HEK293 (cell line): Measurements from ENCODE around the gene ELAVL1.

Experiments
- CTCF ChIA-PET: fragments of 350-600 bp; formaldehyde crosslinking; extraction: SDS; loops from one replicate; lab custom pipeline; 2021; ENCODE audit warnings: antibody characterized with exemption; lab: Yijun Ruan, JAX
- POLR2A ChIA-PET: fragments of 300-600 bp; formaldehyde crosslinking; extraction: SDS; loops from one replicate; lab custom pipeline; 2020; ENCODE audit warnings: antibody characterized with exemption, inconsistent platforms; lab: Yijun Ruan, JAX
- H3K27ac ChIP-seq: fragments of 200-500 bp; sonication (Bioruptor generic); 2 replicates; pipeline ENCODE4 v1.5.1; 2014; ENCODE audit warnings: low read depth, low read length, control low read depth, inconsistent platforms; ENCODE audit errors: extremely low read depth
- H3K36me3 ChIP-seq, 2 experiments: fragments of 200-500 bp in 1 of 2; sonication (Bioruptor generic) in 1 of 2; 1 replicate in 1 of 2; 2 replicates in 1 of 2; pipeline ENCODE4 v1.5.1; 2014 to 2017; ENCODE audit warnings: inconsistent platforms in 2 of 2, low read length in 2 of 2; ENCODE audit not compliant: control insufficient read depth in 2 of 2, insufficient read depth in 1 of 2
- H3K4me1 ChIP-seq: fragments of 200-500 bp; sonication (Bioruptor generic); 2 replicates; pipeline ENCODE4 v1.5.1; 2014; ENCODE audit warnings: mild to moderate bottlenecking, low read length, inconsistent platforms; ENCODE audit not compliant: control insufficient read depth, insufficient read depth
- H3K4me3 ChIP-seq: 2 replicates; pipeline ENCODE4 v1.5.1; 2011; ENCODE audit warnings: low read depth, mild to moderate bottlenecking, control low read depth, low read length, moderate library complexity
- H3K9me3 ChIP-seq: fragments of 200-500 bp; sonication (Bioruptor generic); 2 replicates; pipeline ENCODE4 v1.5.1; 2014; ENCODE audit warnings: low read depth, low read length, inconsistent platforms; ENCODE audit not compliant: control insufficient read depth, insufficient read depth
- KLF16 ChIP-seq: fragments of 450-650 bp; formaldehyde crosslinking; IDR thresholded peaks from 2 replicates; pipeline ENCODE4 v1.5.1; 2017; ENCODE audit warnings: missing biosample characterization, missing genetic modification characterization
- KLF7 ChIP-seq: fragments of 450-650 bp; formaldehyde crosslinking; IDR thresholded peaks from 2 replicates; pipeline ENCODE4 v1.5.1; 2016; ENCODE audit warnings: missing biosample characterization, missing genetic modification characterization, borderline replicate concordance
- MEIS1 ChIP-seq: sonication (generic); formaldehyde crosslinking; IDR thresholded peaks from 2 replicates; pipeline ENCODE4 v1.8.1; 2022; ENCODE audit warnings: missing genetic modification reagents, mild to moderate bottlenecking, borderline replicate concordance
- OSR2 ChIP-seq: fragments of 450-650 bp; formaldehyde crosslinking; IDR thresholded peaks from 2 replicates; pipeline ENCODE4 v1.5.1; 2016; ENCODE audit warnings: missing biosample characterization, missing genetic modification characterization
- SALL2 ChIP-seq: fragments of 450-650 bp; formaldehyde crosslinking; IDR thresholded peaks from 2 replicates; pipeline ENCODE4 v1.5.0; 2017; ENCODE audit warnings: missing biosample characterization, mild to moderate bottlenecking, missing genetic modification characterization, borderline replicate concordance
- SP7 ChIP-seq: fragments of 450-650 bp; formaldehyde crosslinking; IDR thresholded peaks from 2 replicates; pipeline ENCODE4 v1.5.1; 2016; ENCODE audit warnings: missing biosample characterization, missing genetic modification characterization
- TRIM28 ChIP-seq: IDR thresholded peaks from 2 replicates; pipeline ENCODE4 v1.6.1; 2011; ENCODE audit warnings: low read length, control low read depth, borderline replicate concordance
- YY1 ChIP-seq: fragments of 450-650 bp; formaldehyde crosslinking; IDR thresholded peaks from 2 replicates; pipeline ENCODE4 v1.5.1; 2018; ENCODE audit warnings: missing biosample characterization, missing genetic modification characterization
- ZEB2 ChIP-seq: fragments of 450-650 bp; formaldehyde crosslinking; IDR thresholded peaks from 2 replicates; pipeline ENCODE4 v1.5.1; 2016; ENCODE audit warnings: missing biosample characterization, missing genetic modification characterization
- ZFP41 ChIP-seq: fragments of 450-650 bp; formaldehyde crosslinking; IDR thresholded peaks from 2 replicates; pipeline ENCODE4 v1.5.1; 2016; ENCODE audit warnings: missing biosample characterization, missing genetic modification characterization, borderline replicate concordance
- ZNF202 ChIP-seq: fragments of 450-650 bp; formaldehyde crosslinking; IDR thresholded peaks from 2 replicates; pipeline ENCODE4 v1.5.1; 2016; ENCODE audit warnings: missing biosample characterization, missing genetic modification characterization, borderline replicate concordance
- ZNF223 ChIP-seq: fragments of 450-650 bp; formaldehyde crosslinking; IDR thresholded peaks from 2 replicates; pipeline ENCODE4 v1.5.1; 2016; ENCODE audit warnings: missing biosample characterization, missing genetic modification characterization
- ZNF23 ChIP-seq: fragments of 450-650 bp; formaldehyde crosslinking; IDR thresholded peaks from 2 replicates; pipeline ENCODE4 v1.5.1; 2016; ENCODE audit warnings: missing biosample characterization, missing genetic modification characterization, borderline replicate concordance
- ZNF266 ChIP-seq: fragments of 450-650 bp; formaldehyde crosslinking; IDR thresholded peaks from 2 replicates; pipeline ENCODE4 v1.5.1; 2016; ENCODE audit warnings: missing biosample characterization, missing genetic modification characterization, low read depth
- ZNF354C ChIP-seq: fragments of 450-650 bp; formaldehyde crosslinking; IDR thresholded peaks from 2 replicates; pipeline ENCODE4 v1.5.1; 2016; ENCODE audit warnings: missing biosample characterization, missing genetic modification characterization, low read depth, borderline replicate concordance
- ZNF416 ChIP-seq: fragments of 450-650 bp; formaldehyde crosslinking; IDR thresholded peaks from 2 replicates; pipeline ENCODE4 v1.5.1; 2016; ENCODE audit warnings: missing biosample characterization, missing genetic modification characterization
- ZNF449 ChIP-seq: fragments of 450-650 bp; formaldehyde crosslinking; IDR thresholded peaks from 2 replicates; pipeline ENCODE4 v1.5.1; 2017; ENCODE audit warnings: missing biosample characterization, mild to moderate bottlenecking, missing genetic modification characterization, moderate library complexity
- ZNF555 ChIP-seq: fragments of 450-650 bp; formaldehyde crosslinking; conservative IDR thresholded peaks from 2 replicates; pipeline ENCODE4 v1.5.1; 2017; ENCODE audit warnings: missing biosample characterization, mild to moderate bottlenecking, missing genetic modification characterization, inconsistent platforms
- ZNF596 ChIP-seq: fragments of 450-650 bp; IDR thresholded peaks from 2 replicates; pipeline ENCODE4 v1.5.0; 2018; ENCODE audit warnings: missing biosample characterization, mild to moderate bottlenecking, missing genetic modification characterization, moderate library complexity
- ZNF600 ChIP-seq: fragments of 450-650 bp; formaldehyde crosslinking; IDR thresholded peaks from 2 replicates; pipeline ENCODE4 v1.5.1; 2016; ENCODE audit warnings: missing biosample characterization, missing genetic modification characterization
- ZNF621 ChIP-seq: fragments of 450-650 bp; formaldehyde crosslinking; IDR thresholded peaks from 2 replicates; pipeline ENCODE4 v1.5.1; 2017; ENCODE audit warnings: missing biosample characterization, missing genetic modification characterization
- ZNF624 ChIP-seq: fragments of 450-650 bp; formaldehyde crosslinking; IDR thresholded peaks from 2 replicates; pipeline ENCODE4 v1.5.1; 2017; ENCODE audit warnings: missing biosample characterization, missing genetic modification characterization
- ZNF626 ChIP-seq: fragments of 450-650 bp; sonication (Bioruptor Pico); formaldehyde crosslinking; IDR thresholded peaks from 2 replicates; pipeline ENCODE4 v1.5.1; 2018; ENCODE audit warnings: missing biosample characterization, missing genetic modification characterization, inconsistent platforms
- TF ChIP-seq, protein P1 (sequence below): fragments of 450-650 bp; formaldehyde crosslinking; IDR thresholded peaks from 2 replicates; pipeline ENCODE4 v1.5.1; 2016; ENCODE audit warnings: missing biosample characterization, missing genetic modification characterization
- TF ChIP-seq, protein P2 (sequence below): fragments of 450-650 bp; formaldehyde crosslinking; IDR thresholded peaks from 2 replicates; pipeline ENCODE4 v1.5.1; 2017; ENCODE audit warnings: missing biosample characterization, missing genetic modification characterization
- TF ChIP-seq, protein P3 (sequence below): fragments of 450-650 bp; formaldehyde crosslinking; IDR thresholded peaks from 2 replicates; pipeline ENCODE4 v1.5.1; 2017; ENCODE audit warnings: missing biosample characterization, missing genetic modification characterization
- TF ChIP-seq, protein P4 (sequence below): fragments of 450-650 bp; formaldehyde crosslinking; IDR thresholded peaks from 2 replicates; pipeline ENCODE4 v1.5.1; 2016; ENCODE audit warnings: missing biosample characterization, missing genetic modification characterization
- TF ChIP-seq, protein P5 (sequence below): fragments of 450-650 bp; formaldehyde crosslinking; IDR thresholded peaks from 2 replicates; pipeline ENCODE4 v1.5.1; 2017; ENCODE audit warnings: missing biosample characterization, missing genetic modification characterization

Gene ELAVL1

GRCh38 chr19:8005534-8006256 is at the start of gene ELAVL1:
Gene ELAVL1, minus strand, starts transcription at chr19:8005641. Its CDS starts 13,826 bp downstream, at chr19:7991815.
- H3K36me3 ChIP-seq = peaks cover 3 to 21% of the 10 kb centered on the region in 2 experiments; a peak in 2 of 3 replicates
- peak within 1 kb of the TSS; percentile 85 for H3K27ac ChIP-seq
- POLR2A ChIA-PET = interaction anchor here (0.9 to 3.1 kb wide), 7 partner anchors 9 to 149 kb away, joined by 3 to 15 read pairs (median 4); partner anchors contain the start of gene TIMM44
- peaks cover 9% of the 10 kb centered on the region for H3K4me1 ChIP-seq
- no peaks in the 10 kb centered on the region for H3K9me3 ChIP-seq
- H3K4me3 ChIP-seq = peak within 1 kb of the TSS; percentile 100
- CTCF ChIA-PET = interaction anchor here (0.6 to 0.7 kb wide), 3 partner anchors 35 to 717 kb away, joined by 3 to 7 read pairs (median 4); no protein-coding TSS in a partner anchor
- TF ChIP-seq, protein P1, sequence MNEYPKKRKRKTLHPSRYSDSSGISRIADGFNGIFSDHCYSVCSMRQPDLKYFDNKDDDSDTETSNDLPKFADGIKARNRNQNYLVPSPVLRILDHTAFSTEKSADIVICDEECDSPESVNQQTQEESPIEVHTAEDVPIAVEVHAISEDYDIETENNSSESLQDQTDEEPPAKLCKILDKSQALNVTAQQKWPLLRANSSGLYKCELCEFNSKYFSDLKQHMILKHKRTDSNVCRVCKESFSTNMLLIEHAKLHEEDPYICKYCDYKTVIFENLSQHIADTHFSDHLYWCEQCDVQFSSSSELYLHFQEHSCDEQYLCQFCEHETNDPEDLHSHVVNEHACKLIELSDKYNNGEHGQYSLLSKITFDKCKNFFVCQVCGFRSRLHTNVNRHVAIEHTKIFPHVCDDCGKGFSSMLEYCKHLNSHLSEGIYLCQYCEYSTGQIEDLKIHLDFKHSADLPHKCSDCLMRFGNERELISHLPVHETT (tag by site-specific recombination) = peak; percentile 65; the same call in 1 of the 2 replicates
- TF ChIP-seq ZNF555 (tag by site-specific recombination) (no peak), SALL2 (tag by site-specific recombination) (no peak), ZEB2 (tag by site-specific recombination) (peak; percentile 97), ZNF624 (no peak), YY1 (tag by site-specific recombination) (peak; percentile 83), ZNF202 (tag by site-specific recombination) (no peak), ZNF416 (tag by site-specific recombination) (no peak), ZNF449 (tag by site-specific recombination) (no peak), ZNF223 (tag by site-specific recombination) (no peak), KLF7 (tag by site-specific recombination) (no peak), MEIS1 (CRISPR knock-in tag) (0 out of 2 replicates have a peak, but pooled peaks have one; percentile 18), ZNF266 (tag by site-specific recombination) (no peak), ZNF600 (peak; percentile 27; the same call in 1 of the 2 replicates), ZNF596 (no peak), ZNF626 (no peak), ZNF23 (tag by site-specific recombination) (no peak), ZFP41 (no peak), KLF16 (tag by site-specific recombination) (peak; percentile 85), SP7 (tag by site-specific recombination) (peak; percentile 80), ZNF621 (tag by site-specific recombination) (no peak), OSR2 (tag by site-specific recombination) (no peak), TRIM28 (no peak), ZNF354C (tag by site-specific recombination) (no peak)
- TF ChIP-seq, protein P2, sequence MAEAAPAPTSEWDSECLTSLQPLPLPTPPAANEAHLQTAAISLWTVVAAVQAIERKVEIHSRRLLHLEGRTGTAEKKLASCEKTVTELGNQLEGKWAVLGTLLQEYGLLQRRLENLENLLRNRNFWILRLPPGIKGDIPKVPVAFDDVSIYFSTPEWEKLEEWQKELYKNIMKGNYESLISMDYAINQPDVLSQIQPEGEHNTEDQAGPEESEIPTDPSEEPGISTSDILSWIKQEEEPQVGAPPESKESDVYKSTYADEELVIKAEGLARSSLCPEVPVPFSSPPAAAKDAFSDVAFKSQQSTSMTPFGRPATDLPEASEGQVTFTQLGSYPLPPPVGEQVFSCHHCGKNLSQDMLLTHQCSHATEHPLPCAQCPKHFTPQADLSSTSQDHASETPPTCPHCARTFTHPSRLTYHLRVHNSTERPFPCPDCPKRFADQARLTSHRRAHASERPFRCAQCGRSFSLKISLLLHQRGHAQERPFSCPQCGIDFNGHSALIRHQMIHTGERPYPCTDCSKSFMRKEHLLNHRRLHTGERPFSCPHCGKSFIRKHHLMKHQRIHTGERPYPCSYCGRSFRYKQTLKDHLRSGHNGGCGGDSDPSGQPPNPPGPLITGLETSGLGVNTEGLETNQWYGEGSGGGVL (tag by site-specific recombination) = peak; percentile 41; the same call in 1 of the 2 replicates
- TF ChIP-seq, protein P3, sequence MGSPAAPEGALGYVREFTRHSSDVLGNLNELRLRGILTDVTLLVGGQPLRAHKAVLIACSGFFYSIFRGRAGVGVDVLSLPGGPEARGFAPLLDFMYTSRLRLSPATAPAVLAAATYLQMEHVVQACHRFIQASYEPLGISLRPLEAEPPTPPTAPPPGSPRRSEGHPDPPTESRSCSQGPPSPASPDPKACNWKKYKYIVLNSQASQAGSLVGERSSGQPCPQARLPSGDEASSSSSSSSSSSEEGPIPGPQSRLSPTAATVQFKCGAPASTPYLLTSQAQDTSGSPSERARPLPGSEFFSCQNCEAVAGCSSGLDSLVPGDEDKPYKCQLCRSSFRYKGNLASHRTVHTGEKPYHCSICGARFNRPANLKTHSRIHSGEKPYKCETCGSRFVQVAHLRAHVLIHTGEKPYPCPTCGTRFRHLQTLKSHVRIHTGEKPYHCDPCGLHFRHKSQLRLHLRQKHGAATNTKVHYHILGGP = no peak
- TF ChIP-seq, protein P4, sequence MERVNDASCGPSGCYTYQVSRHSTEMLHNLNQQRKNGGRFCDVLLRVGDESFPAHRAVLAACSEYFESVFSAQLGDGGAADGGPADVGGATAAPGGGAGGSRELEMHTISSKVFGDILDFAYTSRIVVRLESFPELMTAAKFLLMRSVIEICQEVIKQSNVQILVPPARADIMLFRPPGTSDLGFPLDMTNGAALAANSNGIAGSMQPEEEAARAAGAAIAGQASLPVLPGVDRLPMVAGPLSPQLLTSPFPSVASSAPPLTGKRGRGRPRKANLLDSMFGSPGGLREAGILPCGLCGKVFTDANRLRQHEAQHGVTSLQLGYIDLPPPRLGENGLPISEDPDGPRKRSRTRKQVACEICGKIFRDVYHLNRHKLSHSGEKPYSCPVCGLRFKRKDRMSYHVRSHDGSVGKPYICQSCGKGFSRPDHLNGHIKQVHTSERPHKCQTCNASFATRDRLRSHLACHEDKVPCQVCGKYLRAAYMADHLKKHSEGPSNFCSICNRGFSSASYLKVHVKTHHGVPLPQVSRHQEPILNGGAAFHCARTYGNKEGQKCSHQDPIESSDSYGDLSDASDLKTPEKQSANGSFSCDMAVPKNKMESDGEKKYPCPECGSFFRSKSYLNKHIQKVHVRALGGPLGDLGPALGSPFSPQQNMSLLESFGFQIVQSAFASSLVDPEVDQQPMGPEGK = peak; percentile 63
- TF ChIP-seq, protein P5, sequence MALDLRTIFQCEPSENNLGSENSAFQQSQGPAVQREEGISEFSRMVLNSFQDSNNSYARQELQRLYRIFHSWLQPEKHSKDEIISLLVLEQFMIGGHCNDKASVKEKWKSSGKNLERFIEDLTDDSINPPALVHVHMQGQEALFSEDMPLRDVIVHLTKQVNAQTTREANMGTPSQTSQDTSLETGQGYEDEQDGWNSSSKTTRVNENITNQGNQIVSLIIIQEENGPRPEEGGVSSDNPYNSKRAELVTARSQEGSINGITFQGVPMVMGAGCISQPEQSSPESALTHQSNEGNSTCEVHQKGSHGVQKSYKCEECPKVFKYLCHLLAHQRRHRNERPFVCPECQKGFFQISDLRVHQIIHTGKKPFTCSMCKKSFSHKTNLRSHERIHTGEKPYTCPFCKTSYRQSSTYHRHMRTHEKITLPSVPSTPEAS (tag by site-specific recombination) = 0 out of 2 replicates have a peak, but pooled peaks have one; percentile 9
